HepG2 (cell line): Measurements from ENCODE around the gene TAF1A.

ENCODE experiments used
- CTCF ChIP-seq: sonication (generic); formaldehyde crosslinking; IDR thresholded peaks from 2 replicates; pipeline ENCODE4 v1.5.0; 2020; ENCODE audit warnings: mild to moderate bottlenecking, missing genetic modification reagents, moderate library complexity
- ELF4 ChIP-seq: sonication (generic); formaldehyde crosslinking; IDR thresholded peaks from 2 replicates; pipeline ENCODE4 v1.5.0; 2020; ENCODE audit warnings: missing genetic modification reagents, mild to moderate bottlenecking, moderate library complexity, borderline replicate concordance
- EZH2 ChIP-seq: conservative IDR thresholded peaks from 2 replicates; pipeline ENCODE4 v1.6.1; 2012; ENCODE audit warnings: mild to moderate bottlenecking, low read depth, low read length, moderate library complexity
- HBP1 ChIP-seq: IDR thresholded peaks from 2 replicates; pipeline ENCODE4 v1.6.1; 2016; ENCODE audit warnings: low read depth, control low read depth
- HDAC1 ChIP-seq: sonication (generic); formaldehyde crosslinking; IDR thresholded peaks from 2 replicates; pipeline ENCODE4 v1.5.1; 2020; ENCODE audit warnings: mild to moderate bottlenecking, missing genetic modification reagents
- NR1H2 ChIP-seq: sonication (generic); formaldehyde crosslinking; IDR thresholded peaks from 2 replicates; pipeline ENCODE4 v1.8.1; 2022; ENCODE audit warnings: low read depth, missing genetic modification reagents, borderline replicate concordance
- PBX3 ChIP-seq: sonication (generic); formaldehyde crosslinking; IDR thresholded peaks from 2 replicates; pipeline ENCODE4 v1.8.1; 2023; ENCODE audit warnings: missing genetic modification reagents, inconsistent platforms, borderline replicate concordance
- POLR2AphosphoS5 ChIP-seq: IDR thresholded peaks from 2 replicates; pipeline ENCODE4 v1.6.1; 2012; ENCODE audit warnings: low read depth, low read length
- RNF219 ChIP-seq: sonication (generic); formaldehyde crosslinking; IDR thresholded peaks from 2 replicates; pipeline ENCODE4 v1.5.0; 2020; ENCODE audit warnings: mild to moderate bottlenecking, missing genetic modification reagents
- ZBTB2 ChIP-seq: sonication (generic); formaldehyde crosslinking; IDR thresholded peaks from 2 replicates; pipeline ENCODE4 v1.8.0; 2022; ENCODE audit warnings: low read depth, missing genetic modification reagents
- ZFAT ChIP-seq: sonication (generic); formaldehyde crosslinking; conservative IDR thresholded peaks from 2 replicates; pipeline ENCODE4 v1.8.1; 2023; ENCODE audit warnings: missing genetic modification reagents, inconsistent platforms
- ZNF230 ChIP-seq: sonication (generic); formaldehyde crosslinking; IDR thresholded peaks from 2 replicates; pipeline ENCODE4 v1.4.0; 2020; ENCODE audit warnings: mild to moderate bottlenecking, missing genetic modification reagents
- ZNF276 ChIP-seq: sonication (generic); formaldehyde crosslinking; IDR thresholded peaks from 2 replicates; pipeline ENCODE4 v1.4.0; 2020; ENCODE audit warnings: mild to moderate bottlenecking, low read depth, missing genetic modification reagents

GRCh38 chr1:222543817-222544216, 45.9 kb downstream of the TAF1A start:
- TF ChIP-seq CTCF (peak; percentile 67), RNF219 (CRISPR knock-in tag) (no peak), HDAC1 (CRISPR knock-in tag) (no peak), ELF4 (no peak), HBP1 (CRISPR knock-in tag) (no peak), ZBTB2 (no peak), NR1H2 (CRISPR knock-in tag) (no peak), EZH2 (no peak), ZNF276 (CRISPR knock-in tag) (no peak), POLR2AphosphoS5 (no peak), PBX3 (CRISPR knock-in tag) (no peak), ZFAT (CRISPR knock-in tag) (no peak), ZNF230 (CRISPR knock-in tag) (no peak)
